ENCODE data around the gene ZMYND19.
"Not testable (repeated sequence)": the region's sequence is repeated elsewhere in the genome, so short reads cannot be mapped to it uniquely, and the experiment has no call there.

The ZMYND19 gene

GRCh38 chr9:137558127-137558526, 32.2 kb downstream of the ZMYND19 start:
- no peak for DNase-seq (ENCODE audit: low read depth in 3 of 3)

- DNase-seq (ENCODE audit: low read depth in 3 of 3): no peak
These were observed 34.1 kb downstream of the ZMYND19 start for GRCh38 chr9:137556069-137556838.

GRCh38 chr9:137555179-137555578, 35.1 kb downstream of the ZMYND19 start:
- DNase-seq (ENCODE audit: low read depth in 3 of 3): no peak

GRCh38 chr9:137554349-137554748, 36.0 kb downstream of the ZMYND19 start:
- no peak for DNase-seq (ENCODE audit: low read depth in 3 of 3)

- DNase-seq (ENCODE audit: low read depth in 3 of 3): not testable (repeated sequence)
These were observed 36.7 kb downstream of the ZMYND19 start for GRCh38 chr9:137553654-137554053.

- DNase-seq (ENCODE audit: low read depth in 3 of 3): no peak
These were observed 38.1 kb downstream of the ZMYND19 start for GRCh38 chr9:137552022-137552768.

GRCh38 chr9:137551264-137552021, 38.9 kb downstream of the ZMYND19 start, which contains the start of gene MRPL41:
Gene MRPL41 (plus strand): TSS chr9:137551879. CDS start chr9:137552082, 203 bp downstream.
- peak; percentile 74 to 76 (median 75) for DNase-seq (ENCODE audit: low read depth in 3 of 3)

GRCh38 chr9:137550958-137551263, 39.4 kb downstream of the ZMYND19 start:
- not testable (repeated sequence) for DNase-seq (ENCODE audit: low read depth in 3 of 3)

GRCh38 chr9:137550231-137550621, 40.1 kb downstream of the ZMYND19 start, which contains the start of gene PNPLA7:
Gene PNPLA7 (minus strand): TSS chr9:137550402. CDS start chr9:137550197, 205 bp downstream.
- DNase-seq (ENCODE audit: low read depth in 3 of 3): peak; percentile 18 to 31 (median 24)

- DNase-seq (ENCODE audit: low read depth in 3 of 3): no peak
These were observed 42.4 kb downstream of the ZMYND19 start for GRCh38 chr9:137547687-137548543.

GRCh38 chr9:137545123-137545522, 45.2 kb downstream of the ZMYND19 start:
- DNase-seq (ENCODE audit: low read depth in 3 of 3): no peak

GRCh38 chr9:137544176-137544760, 46.0 kb downstream of the ZMYND19 start:
- DNase-seq (ENCODE audit: low read depth in 3 of 3): no peak

GRCh38 chr9:137543237-137543963, 46.9 kb downstream of the ZMYND19 start:
- no peak for DNase-seq (ENCODE audit: low read depth in 3 of 3)

- no peak for DNase-seq (ENCODE audit: low read depth in 3 of 3)
These were observed 47.8 kb downstream of the ZMYND19 start for GRCh38 chr9:137542486-137542885.

- DNase-seq (ENCODE audit: low read depth in 3 of 3): no peak
These were observed 49.8 kb downstream of the ZMYND19 start for GRCh38 chr9:137540536-137540935.

GRCh38 chr9:137538058-137538457, 52.3 kb downstream of the ZMYND19 start:
- no peak for DNase-seq (ENCODE audit: low read depth in 3 of 3)

GRCh38 chr9:137536594-137537131, 53.6 kb downstream of the ZMYND19 start:
- DNase-seq (ENCODE audit: low read depth in 3 of 3): not testable (repeated sequence)

GRCh38 chr9:137535120-137535428, 55.2 kb downstream of the ZMYND19 start:
- DNase-seq (ENCODE audit: low read depth in 3 of 3): no peak

- DNase-seq (ENCODE audit: low read depth in 3 of 3): no peak
These were observed 55.8 kb downstream of the ZMYND19 start for GRCh38 chr9:137534256-137535119.
